PFSK-1 (cell line): Measurements from ENCODE around the gene NOD2.

ENCODE experiments used
- POLR2AphosphoS5 ChIP-seq: IDR thresholded peaks from 2 replicates; pipeline ENCODE4 v1.6.1; 2012; ENCODE audit warnings: low read depth, mild to moderate bottlenecking, control low read depth, low read length, moderate library complexity
- SIN3A ChIP-seq: IDR thresholded peaks from 2 replicates; pipeline ENCODE4 v1.6.1; 2012; ENCODE audit warnings: mild to moderate bottlenecking, low read length, moderate library complexity, borderline replicate concordance; ENCODE audit not compliant: insufficient read depth
- TF ChIP-seq, protein P1 (sequence below), 2 experiments: IDR thresholded peaks; 2 replicates each; pipeline versions ENCODE4 v1.6.1 to v1.8.0; 2011 to 2012; ENCODE audit warnings: low read depth in 2 of 2, low read length in 2 of 2, control low read depth in 1 of 2, inconsistent platforms in 1 of 2, mild to moderate bottlenecking in 1 of 2, moderate library complexity in 1 of 2; ENCODE audit not compliant: insufficient read depth in 1 of 2

DNA sequence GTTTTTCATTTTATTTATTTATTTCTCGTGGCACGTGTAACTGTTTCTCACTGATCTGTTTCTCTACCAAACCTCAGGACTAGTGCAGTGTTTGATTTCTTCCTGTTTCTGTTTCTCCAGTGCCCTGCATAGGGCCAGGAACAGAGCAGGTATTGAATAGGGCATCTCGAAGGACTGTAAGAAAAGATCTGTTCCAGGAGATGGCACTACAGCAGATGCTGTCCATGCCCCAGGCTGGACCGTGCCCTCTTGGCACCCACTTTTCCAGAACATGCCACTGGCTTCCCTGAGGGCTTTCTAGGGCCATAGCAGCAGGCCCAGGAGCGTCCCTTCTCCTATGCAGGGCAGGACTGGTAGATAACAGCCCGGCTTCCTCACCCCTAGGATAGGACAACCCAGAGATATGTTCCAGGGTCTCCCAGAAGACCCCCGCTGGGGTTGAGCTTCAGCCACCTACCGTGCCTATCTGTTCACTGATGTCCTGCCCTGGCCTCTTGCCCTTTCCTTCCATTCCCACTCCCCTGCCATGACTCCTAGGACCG lies 16.7 kb upstream of the NOD2 start:
- TF ChIP-seq POLR2AphosphoS5 (no peak), SIN3A (no peak)
- TF ChIP-seq, protein P1, sequence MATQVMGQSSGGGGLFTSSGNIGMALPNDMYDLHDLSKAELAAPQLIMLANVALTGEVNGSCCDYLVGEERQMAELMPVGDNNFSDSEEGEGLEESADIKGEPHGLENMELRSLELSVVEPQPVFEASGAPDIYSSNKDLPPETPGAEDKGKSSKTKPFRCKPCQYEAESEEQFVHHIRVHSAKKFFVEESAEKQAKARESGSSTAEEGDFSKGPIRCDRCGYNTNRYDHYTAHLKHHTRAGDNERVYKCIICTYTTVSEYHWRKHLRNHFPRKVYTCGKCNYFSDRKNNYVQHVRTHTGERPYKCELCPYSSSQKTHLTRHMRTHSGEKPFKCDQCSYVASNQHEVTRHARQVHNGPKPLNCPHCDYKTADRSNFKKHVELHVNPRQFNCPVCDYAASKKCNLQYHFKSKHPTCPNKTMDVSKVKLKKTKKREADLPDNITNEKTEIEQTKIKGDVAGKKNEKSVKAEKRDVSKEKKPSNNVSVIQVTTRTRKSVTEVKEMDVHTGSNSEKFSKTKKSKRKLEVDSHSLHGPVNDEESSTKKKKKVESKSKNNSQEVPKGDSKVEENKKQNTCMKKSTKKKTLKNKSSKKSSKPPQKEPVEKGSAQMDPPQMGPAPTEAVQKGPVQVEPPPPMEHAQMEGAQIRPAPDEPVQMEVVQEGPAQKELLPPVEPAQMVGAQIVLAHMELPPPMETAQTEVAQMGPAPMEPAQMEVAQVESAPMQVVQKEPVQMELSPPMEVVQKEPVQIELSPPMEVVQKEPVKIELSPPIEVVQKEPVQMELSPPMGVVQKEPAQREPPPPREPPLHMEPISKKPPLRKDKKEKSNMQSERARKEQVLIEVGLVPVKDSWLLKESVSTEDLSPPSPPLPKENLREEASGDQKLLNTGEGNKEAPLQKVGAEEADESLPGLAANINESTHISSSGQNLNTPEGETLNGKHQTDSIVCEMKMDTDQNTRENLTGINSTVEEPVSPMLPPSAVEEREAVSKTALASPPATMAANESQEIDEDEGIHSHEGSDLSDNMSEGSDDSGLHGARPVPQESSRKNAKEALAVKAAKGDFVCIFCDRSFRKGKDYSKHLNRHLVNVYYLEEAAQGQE (IDR thresholded peaks at IDR 0.05; ENCODE audit: insufficient read depth in 1 of 2, low read depth in 2 of 2, low read length in 2 of 2): no peak
